Lower leg skin (tissue), 3 donors: ENCODE measurements around the gene ENC1.

Source experiments
- CTCF ChIP-seq, 3 donors: fragments of 450-650 bp; IDR thresholded peaks; one replicate each; pipeline ENCODE4 v1.5.1; 2016; ENCODE audit warnings: antibody characterized with exemption in 3 of 3, mild to moderate bottlenecking in 3 of 3, moderate library complexity in 2 of 3
- POLR2A ChIP-seq, 2 donors: fragments of 450-650 bp; IDR thresholded peaks; one replicate each; pipeline ENCODE4 v1.6.1; 2016 to 2017; ENCODE audit warnings: antibody characterized with exemption in 2 of 2, mild to moderate bottlenecking in 1 of 2, moderate library complexity in 1 of 2

GRCh38 chr5:74581988-74582365, 58.6 kb downstream of the ENC1 start:
- TF ChIP-seq CTCF (IDR thresholded peaks at IDR 0.05), result no peak
- no peak for TF ChIP-seq POLR2A (IDR thresholded peaks at IDR 0.05)
